IMR-90 (cell line): Measurements from ENCODE around the gene ST3GAL3. TPM values are rescaled to one million over a fixed set of nuclear protein-coding genes. Genes with fewer than 3 reads are reported as not detected.

Experiments
- ATAC-seq: fragments of 200-7000 bp; cut with Tn5 transposase; 2 replicates; pipeline ENCODE4 v1.9.1; 2020; ENCODE audit warnings: low read depth, mild to moderate bottlenecking, moderate library complexity
- BruUV-seq: library from RNA; stranded (reverse); fragments of 400-500 nt; replicated peaks from 2 replicates; lab custom pipeline; 2021; lab: Mats Ljungman, UMichigan
- CTCF ChIA-PET: fragments of 300-600 bp; formaldehyde crosslinking; extraction: SDS; loops from one replicate; lab custom pipeline; 2021; ENCODE audit warnings: antibody characterized with exemption; lab: Yijun Ruan, JAX
- POLR2A ChIA-PET: fragments of 300-600 bp; sonication (Branson Sonifier 250); formaldehyde crosslinking; loops from one replicate; lab custom pipeline; 2022; ENCODE audit warnings: antibody characterized with exemption; ENCODE audit not compliant: unreplicated experiment; lab: Charles Lee
- DNase-seq: peaks from one replicate; pipeline ENCODE4 v3.0.0; 2013
- H2AFZ ChIP-seq: replicated peaks from 2 replicates; pipeline ENCODE3; 2013; ENCODE audit warnings: low read length, mild to moderate bottlenecking; ENCODE audit not compliant: poor library complexity
- H2AK5ac ChIP-seq: 2 replicates; pipeline ENCODE4 v1.6.1; 2013; ENCODE audit warnings: low read depth, low read length, inconsistent platforms
- H2AK9ac ChIP-seq: replicated peaks from 2 replicates; pipeline ENCODE3; 2013; ENCODE audit warnings: mild to moderate bottlenecking, low read depth, low read length, moderate library complexity; ENCODE audit not compliant: poor library complexity
- H2BK120ac ChIP-seq: 2 replicates; pipeline ENCODE4 v1.6.1; 2013; ENCODE audit warnings: low read depth, low read length, inconsistent platforms
- H2BK15ac ChIP-seq: 3 replicates; pipeline ENCODE4 v1.6.1; 2013; ENCODE audit warnings: low read depth, low read length, inconsistent platforms
- H2BK20ac ChIP-seq: 2 replicates; pipeline ENCODE4 v1.6.1; 2013; ENCODE audit warnings: low read depth, mild to moderate bottlenecking, inconsistent platforms, low read length, moderate library complexity
- H2BK5ac ChIP-seq: 2 replicates; pipeline ENCODE4 v1.6.1; 2013; ENCODE audit warnings: mild to moderate bottlenecking, low read depth, low read length, inconsistent platforms; ENCODE audit not compliant: poor library complexity, severe bottlenecking
- H3K14ac ChIP-seq: replicated peaks from 2 replicates; pipeline ENCODE4 v1.6.1; 2013; ENCODE audit warnings: low read depth, low read length, inconsistent platforms
- H3K18ac ChIP-seq: 2 replicates; pipeline ENCODE4 v1.6.1; 2013; ENCODE audit warnings: low read depth, low read length, control low read depth
- H3K23ac ChIP-seq: 2 replicates; pipeline ENCODE4 v1.6.1; 2013; ENCODE audit warnings: low read depth, low read length, inconsistent platforms
- H3K27ac ChIP-seq: 2 replicates; pipeline ENCODE4 v1.5.1; 2013; ENCODE audit warnings: mild to moderate bottlenecking, control low read depth, low read length; ENCODE audit not compliant: insufficient read depth
- H3K27me3 ChIP-seq: 2 replicates; pipeline ENCODE4 v1.6.1; 2013; ENCODE audit warnings: low read length; ENCODE audit not compliant: control insufficient read depth, insufficient read depth
- H3K36me3 ChIP-seq: 2 replicates; pipeline ENCODE4 v1.6.1; 2013; ENCODE audit warnings: low read length, mixed read lengths; ENCODE audit not compliant: control insufficient read depth, insufficient read depth
- H3K4ac ChIP-seq: 2 replicates; pipeline ENCODE4 v1.6.1; 2013; ENCODE audit warnings: low read depth, low read length, inconsistent platforms
- H3K4me1 ChIP-seq: 2 replicates; pipeline ENCODE4 v1.6.1; 2013; ENCODE audit warnings: low read length, mixed read lengths; ENCODE audit not compliant: control insufficient read depth, insufficient read depth
- H3K4me2 ChIP-seq: 2 replicates; pipeline ENCODE4 v1.6.1; 2013; ENCODE audit warnings: low read depth, mild to moderate bottlenecking, control low read depth, low read length, moderate library complexity
- H3K4me3 ChIP-seq: 2 replicates; pipeline ENCODE4 v1.5.1; 2013; ENCODE audit warnings: low read depth, mild to moderate bottlenecking, control low read depth, low read length, moderate library complexity; ENCODE audit not compliant: insufficient read depth
- H3K56ac ChIP-seq: 2 replicates; pipeline ENCODE4 v1.6.1; 2013; ENCODE audit warnings: low read length, inconsistent platforms; ENCODE audit not compliant: insufficient read depth; ENCODE audit errors: extremely low read depth
- H3K79me1 ChIP-seq, 2 experiments: 2 replicates each; pipeline ENCODE4 v1.6.1; 2013; ENCODE audit warnings: low read length in 2 of 2, inconsistent platforms in 1 of 2, low read depth in 1 of 2
- H3K9ac ChIP-seq: 2 replicates; pipeline ENCODE4 v1.6.1; 2013; ENCODE audit warnings: low read depth, low read length, control low read depth
- H3K9me1 ChIP-seq: 2 replicates; pipeline ENCODE4 v1.6.1; 2013; ENCODE audit warnings: low read length, inconsistent platforms; ENCODE audit not compliant: insufficient read depth
- H3K9me3 ChIP-seq: 2 replicates; pipeline ENCODE4 v1.6.1; 2013; ENCODE audit warnings: low read length; ENCODE audit not compliant: control insufficient read depth, insufficient read depth
- H4K20me1 ChIP-seq: 2 replicates; pipeline ENCODE4 v1.6.1; 2013; ENCODE audit warnings: low read length, inconsistent platforms; ENCODE audit not compliant: insufficient read depth
- H4K5ac ChIP-seq: 2 replicates; pipeline ENCODE4 v1.6.1; 2013; ENCODE audit warnings: mild to moderate bottlenecking, low read depth, low read length, control low read depth
- H4K8ac ChIP-seq, 2 experiments: 2 replicates each; pipeline ENCODE4 v1.6.1; 2013; ENCODE audit warnings: low read depth in 2 of 2, low read length in 2 of 2, control low read depth in 1 of 2, inconsistent platforms in 1 of 2
- H4K91ac ChIP-seq: 2 replicates; pipeline ENCODE4 v1.6.1; 2013; ENCODE audit warnings: low read depth, low read length, inconsistent platforms; ENCODE audit not compliant: insufficient read depth
- BHLHE40 ChIP-seq: fragments of 150-350 bp; IDR thresholded peaks from 2 replicates; pipeline ENCODE4 v1.6.1; 2016; ENCODE audit warnings: mild to moderate bottlenecking, low read depth, low read length
- CEBPB ChIP-seq: IDR thresholded peaks from 2 replicates; pipeline ENCODE4 v1.6.1; 2012; ENCODE audit warnings: low read depth, low read length, improper control_type of control experiment
- CHD1 ChIP-seq: IDR thresholded peaks from 2 replicates; pipeline ENCODE4 v1.6.1; 2012; ENCODE audit warnings: low read depth, low read length, improper control_type of control experiment
- CTCF ChIP-seq: conservative IDR thresholded peaks from 2 replicates; pipeline ENCODE4 v1.5.1; 2012; ENCODE audit warnings: mild to moderate bottlenecking, low read depth, low read length, improper control_type of control experiment
- FOS ChIP-seq: fragments of 150-350 bp; IDR thresholded peaks from 2 replicates; pipeline ENCODE4 v1.6.1; 2016; ENCODE audit warnings: low read depth, low read length
- MAFK ChIP-seq: IDR thresholded peaks from 2 replicates; pipeline ENCODE4 v1.6.1; 2012; ENCODE audit warnings: low read depth, low read length, improper control_type of control experiment
- MAZ ChIP-seq: IDR thresholded peaks from 2 replicates; pipeline ENCODE4 v1.6.1; 2012; ENCODE audit warnings: low read depth, mild to moderate bottlenecking, low read length, improper control_type of control experiment, moderate library complexity, borderline replicate concordance
- MXI1 ChIP-seq: IDR thresholded peaks from 2 replicates; pipeline ENCODE4 v1.6.1; 2012; ENCODE audit warnings: low read depth, mild to moderate bottlenecking, low read length, moderate library complexity, borderline replicate concordance
- NFE2L2 ChIP-seq: fragments of 150-350 bp; IDR thresholded peaks from 2 replicates; pipeline ENCODE4 v1.6.1; 2016; ENCODE audit warnings: low read depth, mild to moderate bottlenecking, low read length
- POLR2A ChIP-seq: IDR thresholded peaks from 2 replicates; pipeline ENCODE4 v1.6.1; 2012; ENCODE audit warnings: mild to moderate bottlenecking, low read depth, low read length
- RAD21 ChIP-seq: IDR thresholded peaks from 2 replicates; pipeline ENCODE4 v1.6.1; 2012; ENCODE audit warnings: low read length, improper control_type of control experiment
- RCOR1 ChIP-seq: IDR thresholded peaks from 2 replicates; pipeline ENCODE4 v1.6.1; 2012; ENCODE audit warnings: mild to moderate bottlenecking, low read length, improper control_type of control experiment; ENCODE audit not compliant: insufficient replicate concordance
- RFX5 ChIP-seq: IDR thresholded peaks from 2 replicates; pipeline ENCODE4 v1.8.0; 2012; ENCODE audit warnings: low read depth, mild to moderate bottlenecking, low read length, moderate library complexity
- SMC3 ChIP-seq: fragments of 150-350 bp; IDR thresholded peaks from 2 replicates; pipeline ENCODE4 v1.6.1; 2016; ENCODE audit warnings: low read depth, mild to moderate bottlenecking, antibody characterized with exemption, low read length, moderate library complexity
- WGBS, 2 experiments: methylation state at CpG; one replicate each; pipeline versions ENCODE4 v1.1.5 to v1.1.7; 2013; ENCODE audit warnings: missing lambda C conversion rate in 2 of 2; ENCODE audit not compliant: insufficient read length in 1 of 2; ENCODE audit errors: extremely low coverage in 2 of 2; 5-methylcytosine and 5-hydroxymethylcytosine counted together
- dilution Hi-C: fragments of 300-500 bp; cut with HindIII; formaldehyde crosslinking; loops from one replicate; pipeline ENCODE4 v1.14.3; 2018; ENCODE audit warnings: low sequenced_read_pairs; ENCODE audit not compliant: unreplicated experiment
- in situ Hi-C: fragments of 300-500 bp; cut with MboI; formaldehyde crosslinking; loops from 3 replicates; pipeline ENCODE4 v1.14.3; 2019; ENCODE audit warnings: low sequenced_read_pairs, inconsistent platforms, mixed read lengths
- intact Hi-C: fragments of 100-400 bp; cut with micrococcal nuclease; formaldehyde crosslinking; loops from 2 replicates; pipeline ENCODE4 v1.10.0; 2022
- polyA plus RNA-seq, 3 experiments: library from polyadenylated mRNA; depleted of rRNA; stranded (reverse); fragments of >200 nt; gene quantifications; 2 replicates each; pipeline ENCODE4 v1.2.3, GENCODE V29; 2012; ENCODE audit warnings: low replicate concordance in 1 of 3
- total RNA-seq: library from RNA; depleted of rRNA; stranded (reverse); fragments of >200 nt; gene quantifications from 2 replicates; pipeline ENCODE4 v1.2.3, GENCODE V29; 2012
- TF ChIP-seq, protein P1 (sequence below): fragments of 150-350 bp; IDR thresholded peaks from 2 replicates; pipeline ENCODE4 v1.6.1; 2016; ENCODE audit warnings: low read depth, mild to moderate bottlenecking, low read length, moderate library complexity, borderline replicate concordance
- TF ChIP-seq, protein P2 (sequence below): fragments of 150-350 bp; IDR thresholded peaks from 2 replicates; pipeline ENCODE4 v1.6.1; 2017; ENCODE audit warnings: mild to moderate bottlenecking, antibody characterized with exemption, low read length, low read depth

ST3GAL3 gene
- total and polyA plus RNA-seq, 2 of the 4 experiments (the other 2 are of a cell fraction) = 12.0 to 14.8 TPM

GRCh38 chr1:43806183-43806582, 98.8 kb downstream of the ST3GAL3 start:
- in situ Hi-C loops (no loop called here), dilution Hi-C loops (no loop called here), intact Hi-C loops (no loop called here)
- H2AK5ac ChIP-seq = no peak overlapping the region
- H3K14ac ChIP-seq = no peak overlapping the region
- no peak overlapping the region for H4K5ac ChIP-seq
- H3K4me3 ChIP-seq = no peak overlapping the region
- no peaks in the 10 kb centered on the region for H3K27me3 ChIP-seq
- no peak overlapping the region for H3K4me2 ChIP-seq
- H3K79me1 ChIP-seq = peaks cover 2 to 23% of the 10 kb centered on the region in 2 experiments
- H2BK15ac ChIP-seq = no peak overlapping the region
- H3K9me1 ChIP-seq = no peaks in the 10 kb centered on the region; the same call in 1 of the 2 replicates
- no peak overlapping the region for H3K18ac ChIP-seq
- no peak for ATAC-seq
- TF ChIP-seq BHLHE40 = no peak
- TF ChIP-seq CTCF = no peak
- no peak for TF ChIP-seq SMC3
- no peak for TF ChIP-seq RCOR1
- TF ChIP-seq MAFK = no peak
- TF ChIP-seq, protein P1, sequence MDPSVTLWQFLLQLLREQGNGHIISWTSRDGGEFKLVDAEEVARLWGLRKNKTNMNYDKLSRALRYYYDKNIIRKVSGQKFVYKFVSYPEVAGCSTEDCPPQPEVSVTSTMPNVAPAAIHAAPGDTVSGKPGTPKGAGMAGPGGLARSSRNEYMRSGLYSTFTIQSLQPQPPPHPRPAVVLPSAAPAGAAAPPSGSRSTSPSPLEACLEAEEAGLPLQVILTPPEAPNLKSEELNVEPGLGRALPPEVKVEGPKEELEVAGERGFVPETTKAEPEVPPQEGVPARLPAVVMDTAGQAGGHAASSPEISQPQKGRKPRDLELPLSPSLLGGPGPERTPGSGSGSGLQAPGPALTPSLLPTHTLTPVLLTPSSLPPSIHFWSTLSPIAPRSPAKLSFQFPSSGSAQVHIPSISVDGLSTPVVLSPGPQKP = no peak
- no peak for TF ChIP-seq MAZ
- no peak for TF ChIP-seq CHD1
- TF ChIP-seq CEBPB = no peak
- TF ChIP-seq RAD21 = no peak
- TF ChIP-seq FOS = no peak
- TF ChIP-seq POLR2A = no peak
- TF ChIP-seq NFE2L2 = no peak
- TF ChIP-seq RFX5 = no peak
- TF ChIP-seq, protein P2, sequence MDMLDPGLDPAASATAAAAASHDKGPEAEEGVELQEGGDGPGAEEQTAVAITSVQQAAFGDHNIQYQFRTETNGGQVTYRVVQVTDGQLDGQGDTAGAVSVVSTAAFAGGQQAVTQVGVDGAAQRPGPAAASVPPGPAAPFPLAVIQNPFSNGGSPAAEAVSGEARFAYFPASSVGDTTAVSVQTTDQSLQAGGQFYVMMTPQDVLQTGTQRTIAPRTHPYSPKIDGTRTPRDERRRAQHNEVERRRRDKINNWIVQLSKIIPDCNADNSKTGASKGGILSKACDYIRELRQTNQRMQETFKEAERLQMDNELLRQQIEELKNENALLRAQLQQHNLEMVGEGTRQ = no peak
- no peak for TF ChIP-seq MXI1
- H2AK9ac ChIP-seq = no peak overlapping the region
- no peak overlapping the region for H2BK5ac ChIP-seq
- H3K9me3 ChIP-seq = peaks cover 7% of the 10 kb centered on the region; the same call in 1 of the 2 replicates
- H2BK120ac ChIP-seq = no peak overlapping the region
- DNase-seq = no peak
- H4K91ac ChIP-seq = no peak overlapping the region
- H3K4ac ChIP-seq = no peak overlapping the region
- 93% methylated on average over 2 of the region's 2 CpGs; no CpG with 5 or more reads in 1 of the 2 experiments for WGBS, 2 experiments
- H2BK20ac ChIP-seq = no peak overlapping the region
- H3K4me1 ChIP-seq = no peaks in the 10 kb centered on the region
- H3K23ac ChIP-seq = no peak overlapping the region
- no peak overlapping the region for H3K56ac ChIP-seq
- no peak overlapping the region for H3K27ac ChIP-seq
- H3K9ac ChIP-seq = no peak overlapping the region
- CTCF ChIA-PET = no interaction called here
- H2AFZ ChIP-seq = no peak overlapping the region
- no peaks in the 10 kb centered on the region for H4K20me1 ChIP-seq
- no peak overlapping the region for H4K8ac ChIP-seq
- no TSS peak for BruUV-seq
- POLR2A ChIA-PET = no interaction called here
- no peaks in the 10 kb centered on the region; the same call in 1 of the 2 replicates for H3K36me3 ChIP-seq
